Measurements from ENCODE around the gene PLAAT1.

The PLAAT1 gene

GRCh38 chr3:193271101-193271840, 30.2 kb downstream of the PLAAT1 start:
- H3K4me3 ChIP-seq (ENCODE audit: low read depth, low read length), result no peak overlapping the region
- no peak for TF ChIP-seq CTCF (IDR thresholded peaks at IDR 0.05; ENCODE audit: low read depth, low read length, missing control alignments)
- DNase-seq (ENCODE audit: low read depth), result no peak

GRCh38 chr3:193292386-193292785, 51.4 kb downstream of the PLAAT1 start:
- no peak for DNase-seq (ENCODE audit: low read depth)
- no peak for TF ChIP-seq CTCF (IDR thresholded peaks at IDR 0.05; ENCODE audit: low read depth, low read length, missing control alignments)
- H3K4me3 ChIP-seq (ENCODE audit: low read depth, low read length), result no peak overlapping the region

- no peak for DNase-seq (ENCODE audit: low read depth)
- no peak for TF ChIP-seq CTCF (IDR thresholded peaks at IDR 0.05; ENCODE audit: low read depth, low read length, missing control alignments)
- H3K4me3 ChIP-seq (ENCODE audit: low read depth, low read length), result no peak overlapping the region
Observed at GRCh38 chr3:193295985-193296384, 55.0 kb downstream of the PLAAT1 start.

GRCh38 chr3:193297421-193297820, 56.4 kb downstream of the PLAAT1 start:
- DNase-seq (ENCODE audit: low read depth), result no peak
- TF ChIP-seq CTCF (IDR thresholded peaks at IDR 0.05; ENCODE audit: low read depth, low read length, missing control alignments), result no peak
- H3K4me3 ChIP-seq (ENCODE audit: low read depth, low read length), result no peak overlapping the region

GRCh38 chr3:193301433-193301832, 60.4 kb downstream of the PLAAT1 start:
- no peak for TF ChIP-seq CTCF (IDR thresholded peaks at IDR 0.05; ENCODE audit: low read depth, low read length, missing control alignments)
- DNase-seq (ENCODE audit: low read depth), result no peak
- no peak overlapping the region for H3K4me3 ChIP-seq (ENCODE audit: low read depth, low read length)

GRCh38 chr3:193305356-193305755, 64.3 kb downstream of the PLAAT1 start:
- no peak for DNase-seq (ENCODE audit: low read depth)
- H3K4me3 ChIP-seq (ENCODE audit: low read depth, low read length), result no peak overlapping the region
- TF ChIP-seq CTCF (IDR thresholded peaks at IDR 0.05; ENCODE audit: low read depth, low read length, missing control alignments), result no peak
